Karpas-422 (cell line): Measurements from ENCODE around the gene JAK1. TPM values are rescaled to one million over a fixed set of nuclear protein-coding genes. Genes with fewer than 3 reads are reported as not detected.
"Not testable (repeated sequence)": the region's sequence is repeated elsewhere in the genome, so short reads cannot be mapped to it uniquely, and the experiment has no call there.

Experiments
- DNase-seq: peaks from one replicate; pipeline ENCODE4 v3.0.0-alpha.2; 2015
- H2AFZ ChIP-seq: fragments of 200-600 bp; sonication (generic); 2 replicates; pipeline ENCODE4 v1.6.1; 2014; ENCODE audit warnings: antibody characterized with exemption, low read length, mixed read lengths
- H3K27ac ChIP-seq: fragments of 200-600 bp; sonication (generic); 2 replicates; pipeline ENCODE4 v1.5.1; 2014; ENCODE audit warnings: mild to moderate bottlenecking, low read length, moderate library complexity
- H3K27me3 ChIP-seq: fragments of 200-600 bp; sonication (generic); 2 replicates; pipeline ENCODE4 v1.6.1; 2014; ENCODE audit warnings: low read length, mixed read lengths
- H3K36me3 ChIP-seq: fragments of 200-600 bp; sonication (generic); 2 replicates; pipeline ENCODE4 v1.6.1; 2014; ENCODE audit warnings: low read length, mixed read lengths; ENCODE audit not compliant: insufficient read depth
- H3K4me1 ChIP-seq: fragments of 200-600 bp; sonication (generic); 2 replicates; pipeline ENCODE4 v1.6.1; 2014; ENCODE audit warnings: mild to moderate bottlenecking, low read length, mixed read lengths
- H3K4me2 ChIP-seq: fragments of 200-600 bp; sonication (generic); 2 replicates; pipeline ENCODE4 v1.6.1; 2014; ENCODE audit warnings: low read length, low read depth, mild to moderate bottlenecking; ENCODE audit not compliant: poor library complexity, severe bottlenecking
- H3K4me3 ChIP-seq: fragments of 200-600 bp; sonication (generic); 2 replicates; pipeline ENCODE4 v1.5.1; 2014; ENCODE audit warnings: mild to moderate bottlenecking, antibody characterized with exemption, low read length, mixed read lengths
- H3K79me2 ChIP-seq: fragments of 200-600 bp; sonication (generic); 2 replicates; pipeline ENCODE4 v1.6.1; 2014; ENCODE audit warnings: mild to moderate bottlenecking, low read length, mixed read lengths
- H3K9ac ChIP-seq: fragments of 200-600 bp; sonication (generic); 2 replicates; pipeline ENCODE4 v1.6.0; 2014; ENCODE audit warnings: low read length
- H3K9me2 ChIP-seq: fragments of 200-600 bp; sonication (generic), shearing (Covaris generic); replicated peaks from 2 replicates; pipeline ENCODE4 v1.6.0; 2014; ENCODE audit warnings: mild to moderate bottlenecking, low read length, moderate library complexity; ENCODE audit not compliant: insufficient read depth
- H3K9me3 ChIP-seq: fragments of 300-700, 200-600 bp; sonication (generic); 2 replicates; pipeline ENCODE4 v1.6.1; 2014; ENCODE audit warnings: low read length, mixed read lengths
- H4K20me1 ChIP-seq: fragments of 200-600 bp; sonication (generic); 2 replicates; pipeline ENCODE4 v1.6.1; 2014; ENCODE audit warnings: mild to moderate bottlenecking, antibody characterized with exemption, low read length, low read depth; ENCODE audit not compliant: insufficient read depth
- total RNA-seq: library from RNA; depleted of rRNA; stranded (reverse); fragments of >200 nt; shearing (Covaris generic); gene quantifications from 2 replicates; pipeline ENCODE4 v1.2.3, GENCODE V29; 2014; ENCODE audit warnings: low replicate concordance

Gene JAK1
- total RNA-seq, 1 experiment from 2014 or later: 19.6 TPM

- no peak overlapping the region for H3K27ac ChIP-seq
- no peak overlapping the region for H3K9ac ChIP-seq
- H3K4me1 ChIP-seq: no peaks in the 10 kb centered on the region
- no peaks in the 10 kb centered on the region for H3K36me3 ChIP-seq
- no peaks in the 10 kb centered on the region for H3K9me2 ChIP-seq
- H2AFZ ChIP-seq: no peak overlapping the region
- H3K4me2 ChIP-seq: no peak overlapping the region
- H3K4me3 ChIP-seq: no peak overlapping the region
- H3K79me2 ChIP-seq: no peaks in the 10 kb centered on the region
- H4K20me1 ChIP-seq: no peaks in the 10 kb centered on the region
- H3K9me3 ChIP-seq: no peaks in the 10 kb centered on the region
- no peak for DNase-seq
- H3K27me3 ChIP-seq: no peaks in the 10 kb centered on the region
These were observed 35.8 kb upstream of the JAK1 start for GRCh38 chr1:65002156-65002507.

DNA sequence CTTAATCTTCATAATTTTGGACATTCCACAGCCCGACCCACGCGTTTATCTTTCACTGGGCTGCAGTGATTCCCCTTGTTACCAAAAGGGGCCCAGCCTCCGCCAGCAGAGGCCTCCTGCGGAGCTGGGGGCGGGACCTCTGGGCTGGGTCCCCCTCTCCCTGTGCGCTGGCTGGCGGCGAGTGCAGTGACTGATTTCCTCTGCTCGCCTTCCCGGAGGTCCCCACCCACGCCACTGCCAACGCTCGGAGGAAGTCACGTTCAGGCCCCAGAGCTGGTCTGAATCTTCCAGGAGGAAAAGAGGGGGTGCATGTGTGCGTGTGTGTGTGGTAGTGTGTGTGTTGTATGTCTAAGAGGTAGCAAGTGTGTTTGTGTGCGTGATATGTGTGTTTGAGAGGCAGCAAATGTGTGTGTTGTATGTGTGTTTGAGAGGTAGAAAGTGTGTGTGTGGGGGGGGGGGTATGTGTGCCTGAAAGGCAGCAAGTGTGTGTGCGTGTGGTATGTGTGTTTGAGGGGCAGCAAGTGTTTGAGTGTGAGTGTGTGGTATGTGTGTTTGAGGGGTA lies 35.0 kb upstream of the JAK1 start:
- H3K4me3 ChIP-seq: no peak overlapping the region
- no peaks in the 10 kb centered on the region for H3K9me2 ChIP-seq
- H3K27ac ChIP-seq: no peak overlapping the region
- no peaks in the 10 kb centered on the region for H3K9me3 ChIP-seq
- no peaks in the 10 kb centered on the region for H4K20me1 ChIP-seq
- no peak overlapping the region; the same call in 1 of the 2 replicates for H2AFZ ChIP-seq
- H3K27me3 ChIP-seq: no peaks in the 10 kb centered on the region
- H3K36me3 ChIP-seq: no peaks in the 10 kb centered on the region
- H3K9ac ChIP-seq: no peak overlapping the region
- H3K4me1 ChIP-seq: no peaks in the 10 kb centered on the region
- no peak overlapping the region for H3K4me2 ChIP-seq
- DNase-seq: no peak
- H3K79me2 ChIP-seq: no peaks in the 10 kb centered on the region

DNA sequence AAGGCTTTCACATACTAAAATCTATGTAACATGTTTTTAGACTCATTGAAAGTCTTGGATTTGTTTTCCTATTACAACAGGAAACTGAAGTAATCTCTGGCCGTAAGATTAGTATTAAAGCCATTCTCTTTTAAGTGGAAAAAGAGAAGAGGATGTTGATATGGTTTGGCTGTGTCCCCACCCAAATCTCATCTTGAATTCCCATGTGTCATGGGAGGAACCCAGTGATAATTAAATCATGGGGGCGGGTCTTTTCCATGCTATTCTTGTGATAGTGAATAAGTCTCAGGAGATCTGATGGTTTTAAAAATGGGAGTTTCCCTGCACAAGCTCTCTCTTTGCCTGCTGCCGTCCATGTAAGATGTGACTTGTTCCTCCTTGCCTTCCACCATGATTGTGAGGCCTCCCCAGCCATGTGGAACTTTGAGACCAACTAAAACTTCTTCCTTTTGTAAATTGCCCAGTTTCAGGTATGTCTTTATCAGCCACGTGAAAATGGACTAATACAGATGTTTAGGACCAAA lies 32.1 kb upstream of the JAK1 start:
- not testable (repeated sequence) for H2AFZ ChIP-seq

DNA sequence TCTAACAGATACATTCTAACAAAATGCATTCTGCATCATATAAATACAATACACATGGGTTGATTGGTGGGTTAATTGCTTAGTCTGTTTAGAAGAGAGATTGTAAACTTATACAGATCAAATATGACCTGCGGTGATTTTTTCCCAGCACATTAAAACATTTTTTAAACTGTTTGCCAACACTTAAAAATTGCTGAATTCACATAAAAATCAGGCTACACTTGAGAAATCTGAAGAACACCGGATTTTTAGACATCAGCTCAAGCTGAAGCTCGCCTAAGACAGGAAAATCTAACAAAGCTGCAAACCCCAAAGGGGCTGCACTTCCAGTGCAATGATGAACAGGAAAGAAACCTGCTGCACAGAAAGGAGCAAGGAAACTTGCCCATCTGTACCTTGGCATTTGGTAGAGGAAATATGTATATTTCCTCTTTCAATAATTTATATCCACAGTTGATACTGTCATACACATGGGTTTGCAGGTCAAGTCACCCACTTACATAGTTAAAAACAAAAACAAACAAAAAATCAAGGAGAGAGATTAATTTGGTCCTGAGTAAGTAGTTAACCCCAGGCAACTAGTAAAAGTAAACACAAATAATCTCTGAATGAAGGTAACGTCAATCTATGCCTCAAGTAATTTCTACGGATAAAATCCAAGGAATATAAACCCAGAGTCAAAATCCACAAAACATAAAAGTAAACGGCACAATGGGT lies 30.4 kb upstream of the JAK1 start:
- Histone ChIP-seq H3K79me2 (no peaks in the 10 kb centered on the region), H2AFZ (no peak overlapping the region), H3K9me3 (no peaks in the 10 kb centered on the region), H3K4me1 (no peaks in the 10 kb centered on the region), H3K27me3 (no peaks in the 10 kb centered on the region), H3K9me2 (no peaks in the 10 kb centered on the region), H3K9ac (no peak overlapping the region), H3K36me3 (no peaks in the 10 kb centered on the region), H3K27ac (no peak overlapping the region), H4K20me1 (no peaks in the 10 kb centered on the region), H3K4me2 (no peak overlapping the region), H3K4me3 (no peak overlapping the region)
- DNase-seq: no peak

More for the DNA sequence above, 32.1 kb upstream of the JAK1 start:
- H3K79me2 ChIP-seq, H3K9me3 ChIP-seq, H3K27ac ChIP-seq, H3K4me1 ChIP-seq, H3K27me3 ChIP-seq, H4K20me1 ChIP-seq, H3K9ac ChIP-seq, H3K4me3 ChIP-seq, H3K36me3 ChIP-seq, DNase-seq, H3K9me2 ChIP-seq, H3K4me2 ChIP-seq: not testable (repeated sequence)

GRCh38 chr1:64995316-64995715 lies 29.0 kb upstream of the JAK1 start:
- no peaks in the 10 kb centered on the region for H3K36me3 ChIP-seq
- no peaks in the 10 kb centered on the region for H3K9me3 ChIP-seq
- no peak overlapping the region for H2AFZ ChIP-seq
- H3K79me2 ChIP-seq: no peaks in the 10 kb centered on the region
- no peaks in the 10 kb centered on the region for H4K20me1 ChIP-seq
- no peaks in the 10 kb centered on the region for H3K27me3 ChIP-seq
- no peak for DNase-seq
- no peaks in the 10 kb centered on the region for H3K4me1 ChIP-seq
- no peak overlapping the region for H3K4me3 ChIP-seq
- no peak overlapping the region for H3K4me2 ChIP-seq
- no peaks in the 10 kb centered on the region for H3K9me2 ChIP-seq
- H3K27ac ChIP-seq: no peak overlapping the region
- H3K9ac ChIP-seq: no peak overlapping the region

- H3K4me2 ChIP-seq: no peak overlapping the region
- H3K4me3 ChIP-seq: no peak overlapping the region
- H3K9ac ChIP-seq: no peak overlapping the region
- H3K36me3 ChIP-seq: no peaks in the 10 kb centered on the region
- no peaks in the 10 kb centered on the region for H4K20me1 ChIP-seq
- no peak for DNase-seq
- no peak overlapping the region for H2AFZ ChIP-seq
- H3K9me2 ChIP-seq: no peaks in the 10 kb centered on the region
- no peaks in the 10 kb centered on the region for H3K9me3 ChIP-seq
- no peaks in the 10 kb centered on the region for H3K27me3 ChIP-seq
- no peaks in the 10 kb centered on the region for H3K79me2 ChIP-seq
- no peak overlapping the region for H3K27ac ChIP-seq
- no peaks in the 10 kb centered on the region for H3K4me1 ChIP-seq
These were observed 20.8 kb upstream of the JAK1 start for GRCh38 chr1:64986903-64987871.

DNA sequence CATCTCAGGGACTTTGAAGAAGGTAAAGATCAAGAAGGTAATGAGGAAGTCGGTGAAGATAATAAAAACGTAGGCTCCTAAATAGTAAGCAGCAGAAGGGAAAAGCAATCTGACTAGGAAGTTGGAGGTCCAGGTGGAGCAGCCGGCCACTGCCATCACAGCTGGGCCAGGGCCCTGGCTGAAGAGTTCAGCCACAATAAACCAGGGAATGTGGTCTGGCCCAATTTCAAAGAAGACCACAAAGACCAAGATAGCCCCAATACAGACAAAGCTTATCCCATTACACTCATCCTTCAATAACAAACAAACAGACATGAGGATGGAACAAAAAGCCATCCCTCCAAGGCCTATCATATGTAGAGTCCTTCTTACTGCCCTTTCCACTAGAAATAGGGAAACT lies 18.4 kb upstream of the JAK1 start:
- Histone ChIP-seq H3K9ac (no peak overlapping the region), H3K9me3 (no peaks in the 10 kb centered on the region), H3K27me3 (no peaks in the 10 kb centered on the region), H3K4me2 (no peak overlapping the region), H3K9me2 (no peaks in the 10 kb centered on the region), H3K27ac (no peak overlapping the region), H3K79me2 (no peaks in the 10 kb centered on the region), H3K36me3 (no peaks in the 10 kb centered on the region), H2AFZ (no peak overlapping the region), H3K4me1 (no peaks in the 10 kb centered on the region), H4K20me1 (no peaks in the 10 kb centered on the region), H3K4me3 (no peak overlapping the region)
- DNase-seq: no peak

DNA sequence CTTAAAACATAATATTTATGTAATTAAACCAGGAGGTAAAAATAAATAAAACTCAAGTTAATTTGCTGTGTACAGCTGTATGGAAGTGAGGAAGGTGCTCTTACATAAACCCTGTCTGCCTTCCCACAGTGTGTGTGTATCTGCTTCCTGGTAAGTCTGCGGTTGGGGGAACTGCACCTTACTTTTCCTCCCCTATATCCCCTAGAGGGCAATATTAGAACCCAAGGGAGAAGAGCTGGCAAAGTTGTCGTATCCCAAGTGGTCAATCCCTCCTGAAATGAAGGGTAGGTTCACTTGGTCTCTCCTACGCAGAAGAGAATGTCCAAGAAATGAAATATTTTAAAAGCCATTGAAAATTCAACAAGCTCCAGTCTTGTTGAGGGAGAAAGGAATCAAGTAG lies 17.8 kb upstream of the JAK1 start:
- H3K36me3 ChIP-seq: no peaks in the 10 kb centered on the region
- H3K9me3 ChIP-seq: no peaks in the 10 kb centered on the region
- no peaks in the 10 kb centered on the region for H3K79me2 ChIP-seq
- DNase-seq: no peak
- no peaks in the 10 kb centered on the region for H3K9me2 ChIP-seq
- no peak overlapping the region for H3K9ac ChIP-seq
- no peak overlapping the region for H3K4me2 ChIP-seq
- no peak overlapping the region for H2AFZ ChIP-seq
- no peaks in the 10 kb centered on the region for H3K4me1 ChIP-seq
- no peak overlapping the region for H3K4me3 ChIP-seq
- no peak overlapping the region for H3K27ac ChIP-seq
- H3K27me3 ChIP-seq: no peaks in the 10 kb centered on the region
- no peaks in the 10 kb centered on the region for H4K20me1 ChIP-seq
